Activated CD8-positive, alpha-beta memory T cell treated with anti-CD3 and anti-CD28 coated beads for 24 hours (primary cell): ENCODE data around the gene TRAP1.
"Not testable (repeated sequence)": the region's sequence is repeated elsewhere in the genome, so short reads cannot be mapped to it uniquely, and the experiment has no call there.

ENCODE experiments used
- DNase-seq: peaks from one replicate; pipeline ENCODE4 v3.0.0-alpha.2; 2020

TRAP1 gene

DNA sequence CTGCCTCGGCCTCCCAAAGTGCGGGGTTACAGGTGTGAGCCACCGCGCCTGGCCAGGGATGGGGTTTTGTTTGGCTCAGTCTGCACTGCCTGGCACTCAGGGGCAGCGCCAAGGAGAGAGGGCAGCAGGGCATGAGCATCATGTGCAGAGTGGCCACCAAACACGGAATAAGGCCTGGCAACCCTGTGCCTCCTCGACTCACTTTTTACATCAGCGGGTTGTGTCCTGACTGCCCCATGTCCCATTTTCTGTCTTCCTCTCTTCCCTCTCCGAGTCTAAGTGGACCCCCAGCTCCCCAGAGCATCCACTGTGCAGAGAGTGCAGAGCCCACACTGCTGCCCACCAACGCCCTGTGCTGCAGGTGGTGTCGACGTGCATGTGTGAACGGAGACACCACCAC is 18.2 kb upstream of the TRAP1 start:
- no peak for DNase-seq

DNA sequence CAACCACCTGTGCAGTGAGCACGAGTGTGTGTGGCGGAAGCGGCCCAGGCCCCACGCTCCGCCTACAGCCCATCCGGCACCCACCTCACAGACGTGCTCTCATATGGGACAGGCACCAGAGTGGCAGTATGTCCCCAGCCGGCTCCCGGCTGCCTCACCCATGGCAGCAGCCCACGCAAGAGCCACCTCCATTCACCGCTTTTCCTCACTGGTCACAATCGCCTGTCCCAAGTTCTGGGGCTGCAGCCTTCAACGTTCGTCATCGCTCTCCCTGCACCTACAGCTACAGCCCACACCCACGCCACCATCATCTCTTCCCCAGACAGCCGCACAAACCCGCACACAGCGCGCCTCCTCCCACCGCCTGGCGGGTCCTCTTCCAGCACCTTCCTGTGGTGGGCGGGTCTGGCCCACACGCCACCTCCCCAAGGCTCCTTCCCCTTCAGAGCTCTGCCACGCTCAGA is 17.5 kb upstream of the TRAP1 start:
- DNase-seq: no peak

DNA sequence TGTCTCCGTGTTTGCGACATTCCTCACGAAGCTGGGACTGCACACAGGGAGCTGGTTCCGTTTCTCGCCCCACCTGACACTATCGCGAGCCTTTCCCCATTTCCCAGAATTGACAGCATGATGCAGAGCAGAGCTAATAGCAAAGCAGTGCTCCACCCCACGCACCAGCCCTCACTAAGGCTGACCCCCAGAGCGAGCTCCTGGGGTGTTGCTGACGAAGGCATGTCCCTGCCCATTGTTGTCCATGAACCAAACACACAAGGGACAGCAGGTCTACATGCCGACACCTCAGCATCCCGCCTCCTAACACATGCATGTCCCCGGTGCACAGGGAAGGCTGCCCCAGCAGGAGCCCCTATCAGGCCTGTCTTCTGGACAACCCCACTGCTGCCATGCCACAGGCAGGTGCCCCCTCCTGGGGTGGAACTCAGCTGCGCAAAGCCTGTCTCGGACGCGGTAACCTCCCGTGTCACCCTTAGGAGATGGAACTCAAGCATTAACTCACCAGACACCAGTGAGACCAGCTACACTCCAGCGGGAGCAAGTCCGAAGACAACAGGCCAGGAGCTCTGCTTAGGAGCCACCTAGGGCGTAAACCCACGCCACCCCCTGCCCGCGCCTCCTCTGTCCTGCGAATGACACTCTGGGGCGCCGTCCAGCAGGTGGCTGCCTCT is 16.9 kb upstream of the TRAP1 start:
- DNase-seq: no peak

DNA sequence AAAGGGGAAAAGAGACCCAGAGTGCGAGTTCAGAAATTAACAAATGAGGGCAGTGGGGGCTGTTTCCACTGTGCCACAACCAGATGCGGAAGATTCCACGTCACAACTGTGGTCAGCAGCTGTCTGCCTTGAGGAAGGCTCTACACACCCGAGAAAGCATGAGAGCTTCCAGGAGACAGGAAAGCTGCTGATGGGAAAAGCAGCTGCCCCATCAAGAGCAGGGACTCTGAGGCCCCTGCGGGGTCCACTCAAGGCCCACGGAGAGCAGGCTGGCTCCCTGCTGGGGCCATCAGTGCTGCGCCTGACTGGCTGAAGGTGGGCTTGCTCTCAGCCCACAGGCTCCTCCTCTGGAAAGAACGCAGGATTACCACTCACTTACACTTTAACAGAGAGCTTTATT is 14.8 kb upstream of the TRAP1 start:
- no peak for DNase-seq

DNA sequence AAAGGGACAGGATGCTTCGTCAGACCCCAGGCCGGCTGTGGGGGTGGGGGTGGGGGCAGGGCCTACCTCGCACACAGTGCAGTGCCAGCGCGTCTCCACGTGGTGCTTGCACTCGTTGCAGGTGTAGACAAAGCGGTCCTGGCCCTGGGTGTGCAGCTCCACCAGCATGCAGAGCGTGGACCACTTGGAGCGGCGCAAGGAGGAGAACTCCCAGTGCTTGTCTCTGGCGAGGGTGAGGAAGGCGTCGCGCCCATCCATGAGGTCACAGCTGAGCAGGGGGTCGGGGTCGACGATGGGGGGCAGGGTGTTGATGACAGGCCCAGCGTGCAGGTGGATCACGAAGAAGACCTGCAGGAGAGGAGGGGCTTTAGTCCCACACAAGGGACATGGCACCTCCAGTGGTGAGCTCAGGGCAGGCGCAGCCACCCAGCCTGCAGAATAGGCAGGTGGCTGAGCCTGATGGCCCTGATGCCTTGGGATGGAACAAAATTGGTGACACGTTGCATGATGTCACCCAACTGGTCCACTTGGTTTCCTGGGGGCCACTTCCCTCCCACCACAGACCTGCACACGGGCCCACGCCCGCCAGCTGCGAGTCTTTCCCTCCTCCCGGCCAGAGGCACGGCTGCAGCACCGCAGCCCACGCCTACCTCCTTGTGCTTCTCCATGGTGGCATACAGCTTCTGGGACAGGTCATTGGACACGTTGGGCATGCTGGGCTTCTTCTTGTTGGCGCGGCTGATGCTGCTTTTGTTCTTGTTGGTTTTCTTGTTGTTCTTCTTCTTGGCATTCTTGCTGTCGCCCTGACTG is 14.0 kb upstream of the TRAP1 start:
- no peak for DNase-seq

DNA sequence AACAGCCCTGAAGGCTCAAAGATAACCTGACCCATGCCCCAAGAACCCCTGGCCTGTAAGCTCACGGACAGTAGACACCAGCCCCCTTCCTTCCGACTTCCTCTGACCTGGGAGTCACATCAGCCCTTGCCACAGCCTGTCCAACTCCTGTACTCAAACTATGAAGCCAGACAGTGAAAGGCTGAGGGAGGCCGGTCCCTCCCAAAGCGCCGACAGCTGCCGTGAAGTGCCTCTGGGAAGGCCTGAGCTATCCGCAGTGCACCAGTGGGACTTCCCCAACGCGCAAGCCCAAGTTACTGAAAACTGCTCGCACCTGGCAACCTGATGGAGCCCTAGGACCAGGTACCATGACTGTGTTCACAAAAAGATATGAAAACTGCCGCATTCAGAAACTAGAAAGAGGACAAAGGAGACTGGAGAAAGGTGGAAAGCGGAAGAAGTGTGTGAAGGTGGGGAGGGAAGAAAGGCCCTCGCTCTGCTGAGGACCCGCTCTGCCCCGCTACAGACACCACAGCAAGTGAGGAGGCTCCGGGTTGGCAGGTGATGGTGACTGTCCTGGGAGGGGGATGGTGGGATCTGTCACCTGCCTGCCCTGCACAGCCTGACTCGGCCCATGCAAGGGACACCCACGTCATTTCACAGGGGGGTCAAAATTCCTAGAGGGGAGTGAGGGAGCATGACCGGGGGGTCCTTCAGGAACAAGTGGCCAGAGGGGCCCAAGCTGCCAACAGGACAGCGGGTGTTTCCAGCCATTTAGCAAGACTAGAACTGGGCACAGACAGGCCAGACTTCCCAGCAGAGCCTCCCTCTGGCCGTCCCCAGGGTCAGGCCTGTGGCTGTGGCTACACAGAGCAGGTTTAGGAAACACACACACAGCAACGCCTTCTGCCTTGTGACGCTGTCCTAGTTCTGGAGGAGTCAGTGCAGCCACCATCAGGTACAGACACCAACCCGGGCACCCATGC is 13.1 kb upstream of the TRAP1 start:
- no peak for DNase-seq

DNA sequence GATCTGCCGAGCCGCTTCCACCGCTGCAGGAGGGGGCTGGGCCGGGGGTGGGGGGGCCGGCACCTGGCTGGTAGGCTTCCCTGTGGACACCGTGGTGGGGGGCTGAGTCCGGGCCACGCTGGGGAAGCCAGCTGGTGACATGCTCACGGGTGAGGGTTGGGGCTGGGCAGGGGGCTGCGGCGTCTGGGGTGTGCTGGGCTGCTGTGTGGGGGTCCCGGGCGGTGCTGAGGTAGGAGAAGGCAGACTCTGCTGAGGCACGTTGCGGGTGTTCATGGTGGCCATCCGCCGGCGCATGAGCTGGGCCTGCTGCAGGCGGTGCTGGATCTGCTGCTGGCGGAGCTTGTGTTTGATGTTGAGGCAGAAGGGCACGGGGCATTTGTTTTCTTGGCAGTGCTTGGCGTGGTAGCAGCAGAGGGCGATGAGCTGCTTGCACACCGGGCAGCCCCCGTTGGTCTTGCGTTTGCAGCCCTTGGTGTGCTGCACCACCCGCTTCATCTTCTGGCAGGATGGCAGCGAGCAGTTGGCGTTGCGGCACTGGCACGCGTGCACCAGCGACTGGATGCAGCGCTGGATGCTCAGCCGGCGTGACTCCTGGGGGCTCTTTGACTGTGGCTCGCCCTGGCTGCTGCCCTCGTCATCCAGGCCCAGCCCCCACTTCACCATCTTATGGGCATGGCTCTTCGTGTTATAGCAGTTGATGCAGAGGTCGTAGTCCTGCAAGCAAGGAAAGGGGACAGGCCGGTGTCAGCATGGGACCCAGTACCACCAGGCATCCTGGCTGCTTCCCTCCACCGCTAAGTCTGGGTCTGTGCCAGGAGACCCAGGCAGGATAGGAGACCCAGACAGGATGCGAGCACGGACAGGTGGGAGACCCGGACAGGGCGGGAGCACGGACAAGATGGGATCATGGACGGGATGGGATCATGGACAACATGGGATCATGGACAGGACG is 12.1 kb upstream of the TRAP1 start:
- no peak for DNase-seq

DNA sequence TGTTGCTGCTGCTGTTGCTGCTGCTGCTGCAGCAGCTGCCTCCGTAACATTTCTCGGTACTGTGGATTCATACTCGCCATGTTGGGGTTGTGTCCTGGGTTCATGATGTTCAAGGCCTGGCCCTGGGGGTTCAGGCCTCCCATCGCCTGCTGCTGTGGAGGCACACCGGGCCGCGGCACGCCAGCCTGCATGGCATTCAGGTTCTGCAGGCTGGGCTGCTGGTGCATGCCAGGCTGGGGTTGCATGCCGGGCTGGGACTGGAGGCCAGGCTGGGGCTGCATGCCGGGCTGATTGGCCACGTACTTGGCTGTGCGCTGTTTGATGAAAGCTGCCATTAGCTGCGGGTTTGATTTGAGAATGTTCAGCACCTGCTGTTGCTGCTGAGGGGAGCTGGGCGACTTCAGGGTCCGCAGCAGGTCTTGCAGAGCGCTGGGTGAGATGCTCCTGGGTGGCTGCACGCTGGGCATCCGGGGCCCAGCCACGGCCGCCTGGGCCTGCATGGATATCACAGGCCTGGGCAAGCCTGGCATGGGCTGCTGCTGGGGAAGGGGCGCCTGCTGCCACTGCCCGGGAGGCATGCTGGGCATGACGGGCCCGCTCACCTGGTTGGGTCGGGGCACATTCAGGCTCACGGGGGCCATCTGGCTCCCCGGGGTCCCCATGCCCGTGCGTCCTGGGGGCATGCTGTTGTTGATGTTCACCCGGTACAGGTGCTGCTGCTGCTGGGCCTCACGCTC is 11.3 kb upstream of the TRAP1 start:
- no peak for DNase-seq

DNA sequence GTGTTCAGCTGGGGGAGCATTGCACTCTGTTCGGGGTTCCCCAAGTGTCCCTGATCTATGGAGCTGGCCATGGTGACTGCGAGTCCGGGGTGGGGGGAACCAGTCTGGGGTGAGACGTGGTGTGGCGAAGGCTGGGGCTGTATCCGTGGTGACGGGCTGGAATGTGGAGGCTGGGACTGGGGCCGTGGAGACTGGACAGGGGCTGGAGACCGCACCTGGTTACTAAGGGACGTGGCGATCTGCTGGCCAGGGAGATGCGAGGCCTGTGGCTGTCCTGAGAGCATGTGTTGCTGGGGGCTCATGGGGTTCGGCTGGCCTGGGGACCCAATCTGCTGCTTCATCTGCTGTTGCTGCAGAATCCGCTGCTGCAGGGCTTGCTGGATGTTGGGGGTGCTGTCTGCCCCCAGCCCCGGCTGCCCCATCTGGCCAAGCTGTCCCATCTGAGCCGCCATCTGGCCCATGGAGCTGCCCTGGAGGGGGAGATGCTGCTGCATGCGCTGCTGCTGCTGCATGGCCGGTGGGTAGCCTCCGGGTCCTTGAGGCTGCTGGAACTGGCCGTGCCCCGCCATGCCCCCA is 10.6 kb upstream of the TRAP1 start:
- DNase-seq: no peak

DNA sequence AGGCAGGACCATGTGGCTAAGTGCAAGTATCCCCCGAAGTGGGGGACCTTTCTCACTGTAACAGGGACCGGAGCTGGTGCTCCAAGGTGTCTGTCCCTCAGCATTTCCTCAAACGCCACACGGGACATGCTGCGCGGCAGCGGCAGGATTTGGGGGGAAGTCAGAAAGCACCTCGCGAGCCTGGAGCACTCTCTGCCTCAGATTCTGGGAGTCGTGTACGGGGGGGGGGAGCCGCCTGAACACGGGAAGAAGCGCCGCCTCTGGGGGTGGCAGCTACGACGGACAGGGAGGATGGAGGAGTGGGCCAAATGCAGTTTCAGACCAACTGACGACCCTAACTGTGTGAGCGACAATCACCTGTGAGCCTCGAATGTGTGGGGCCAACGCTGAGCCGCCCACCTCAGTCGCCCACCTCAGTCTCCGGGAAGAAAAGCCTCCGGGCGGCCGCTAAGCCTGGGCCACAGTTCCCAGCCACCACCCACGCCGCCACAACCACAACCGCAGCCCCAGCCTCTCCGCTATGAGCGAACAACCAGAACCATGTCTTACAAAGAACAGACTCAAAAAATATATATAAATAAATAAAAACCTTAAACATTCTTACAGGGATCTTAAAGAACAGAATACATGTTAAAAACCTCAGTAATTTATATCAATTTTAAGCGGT is 8.8 kb upstream of the TRAP1 start:
- no peak for DNase-seq

DNA sequence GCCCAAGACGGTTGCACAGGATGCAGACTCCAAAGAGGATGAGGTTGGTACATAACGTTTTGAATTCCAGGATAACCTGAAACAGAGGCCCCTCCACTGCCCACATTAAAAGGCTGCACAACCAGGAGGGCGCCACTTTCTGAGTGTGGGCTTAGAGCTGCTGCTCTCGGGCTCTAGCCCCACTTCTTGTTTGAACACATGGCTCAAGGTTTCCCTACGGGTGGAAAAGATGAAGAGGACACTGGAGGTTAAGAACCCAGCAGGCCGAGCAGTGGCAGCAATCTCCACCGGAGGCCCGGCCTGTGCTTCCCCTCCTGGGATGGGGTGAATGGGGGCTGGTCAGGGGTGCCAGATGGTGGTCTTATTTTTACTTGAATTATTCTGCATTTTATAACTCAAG is 8.0 kb upstream of the TRAP1 start:
- DNase-seq: no peak

DNA sequence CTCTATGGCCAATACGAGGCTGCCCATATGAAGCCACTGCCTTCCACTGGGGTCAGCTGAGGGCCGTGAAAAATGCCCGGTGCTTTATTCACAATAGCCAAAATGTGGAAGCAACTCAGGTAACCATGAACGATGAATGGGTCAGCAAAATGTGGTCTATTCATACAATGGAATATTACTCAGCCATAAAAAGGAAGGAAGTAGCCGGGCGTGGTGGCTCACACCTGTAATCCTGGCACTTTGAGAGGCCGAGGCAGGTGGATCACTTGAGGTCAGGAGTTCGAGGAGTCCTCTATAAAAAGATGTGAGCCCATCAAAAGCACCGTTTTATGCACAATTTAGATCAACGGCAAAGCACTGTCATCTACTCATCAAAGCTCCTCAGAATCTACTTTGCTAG is 5.2 kb upstream of the TRAP1 start:
- DNase-seq: no peak

DNA sequence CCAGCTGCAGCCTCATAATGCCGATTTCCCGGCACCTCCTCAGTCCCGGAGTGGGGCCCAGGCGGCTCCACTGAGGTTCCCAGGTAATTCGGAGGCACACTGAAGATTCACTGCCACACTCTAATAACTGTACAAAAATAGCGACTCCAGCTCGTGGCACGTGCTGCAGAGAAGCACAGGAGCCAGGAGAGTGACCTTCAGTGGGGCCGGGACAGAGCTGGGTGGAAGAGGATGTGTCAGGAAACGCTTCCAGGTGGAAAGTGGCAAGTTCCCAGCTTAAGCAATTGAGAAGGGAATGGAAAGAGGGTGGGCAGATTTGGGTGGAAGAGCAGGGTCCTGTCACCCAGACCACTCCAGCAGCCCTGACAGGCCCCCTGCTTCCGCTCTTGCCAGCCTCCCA is 3.1 kb upstream of the TRAP1 start:
- no peak for DNase-seq

DNA sequence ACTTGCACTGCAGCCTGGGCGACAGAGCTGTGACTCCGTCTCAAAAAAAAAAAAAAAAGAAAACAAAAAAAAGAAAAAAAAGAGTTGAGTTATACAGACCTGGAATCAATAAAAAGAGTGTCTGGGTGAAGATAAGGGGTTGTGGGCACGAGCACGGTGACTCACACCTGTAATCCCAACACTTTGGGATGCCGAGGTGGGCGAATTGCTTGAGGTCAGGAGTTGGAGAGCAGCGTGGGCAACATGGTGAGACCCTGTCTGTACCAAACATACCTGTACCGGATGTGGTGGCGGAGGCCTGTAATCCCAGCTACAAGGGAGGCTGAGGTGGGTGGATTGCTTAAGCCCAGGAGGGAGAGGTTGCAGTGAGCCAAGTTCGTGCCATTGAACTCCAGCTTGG is 1.3 kb upstream of the TRAP1 start:
- no peak for DNase-seq

DNA sequence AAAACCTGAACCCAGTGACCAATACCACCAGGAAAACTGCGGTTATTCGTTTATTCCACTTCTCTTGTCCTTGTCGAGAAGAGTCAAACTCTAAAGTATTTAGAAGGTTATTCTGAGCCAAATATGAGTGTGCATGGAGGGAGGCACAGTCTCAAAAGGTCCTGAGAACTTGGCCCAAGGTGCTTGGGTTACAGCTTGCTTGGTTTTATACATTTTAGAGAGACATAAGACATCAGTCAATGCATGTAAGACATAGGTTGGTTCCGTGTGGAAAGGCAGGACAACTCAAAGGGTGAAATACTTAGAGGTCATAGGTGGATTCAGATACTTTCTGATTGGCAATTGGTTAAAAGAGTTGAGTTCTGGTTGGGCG is 681 bp upstream of the TRAP1 start:
- no peak for DNase-seq

DNA sequence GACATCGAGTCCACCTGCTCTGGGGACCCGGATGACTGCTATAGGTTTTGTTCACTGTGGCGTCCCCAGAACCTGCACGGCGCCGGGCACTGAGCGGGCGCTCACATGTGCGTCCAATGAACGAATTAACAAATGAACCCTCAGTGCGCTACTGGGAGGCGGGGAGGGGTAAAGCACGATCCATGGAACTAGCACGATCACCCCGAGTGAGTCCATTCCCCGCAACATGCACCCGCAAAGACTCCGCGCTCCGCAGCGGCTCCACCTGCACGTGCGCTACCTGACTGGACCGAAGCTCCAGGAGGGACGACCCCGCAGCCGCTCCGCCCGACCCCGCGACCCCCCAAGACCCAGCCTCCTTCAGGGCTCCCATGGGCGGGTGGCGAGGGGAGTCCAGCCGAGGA is 491 bp downstream of the TRAP1 start:
- no peak for DNase-seq

DNA sequence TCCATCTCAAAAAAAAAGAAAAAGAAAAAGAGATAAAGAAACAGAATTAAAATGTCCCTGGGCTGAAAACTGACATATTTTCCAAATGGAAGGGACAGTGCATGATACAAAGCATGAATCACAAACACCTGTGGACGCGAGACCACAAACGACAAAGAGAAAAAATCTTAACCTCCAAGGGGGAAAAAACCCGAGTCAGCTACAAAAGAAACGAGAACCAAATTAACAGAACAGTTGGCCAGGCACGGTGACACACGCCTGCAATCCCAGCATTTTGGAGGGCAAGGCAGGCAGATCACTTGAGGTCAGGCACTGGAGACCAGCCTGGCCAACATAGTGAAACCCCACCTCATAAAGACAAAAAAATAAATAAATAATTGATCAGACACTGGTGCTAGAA is 1.9 kb downstream of the TRAP1 start:
- DNase-seq: no peak

DNA sequence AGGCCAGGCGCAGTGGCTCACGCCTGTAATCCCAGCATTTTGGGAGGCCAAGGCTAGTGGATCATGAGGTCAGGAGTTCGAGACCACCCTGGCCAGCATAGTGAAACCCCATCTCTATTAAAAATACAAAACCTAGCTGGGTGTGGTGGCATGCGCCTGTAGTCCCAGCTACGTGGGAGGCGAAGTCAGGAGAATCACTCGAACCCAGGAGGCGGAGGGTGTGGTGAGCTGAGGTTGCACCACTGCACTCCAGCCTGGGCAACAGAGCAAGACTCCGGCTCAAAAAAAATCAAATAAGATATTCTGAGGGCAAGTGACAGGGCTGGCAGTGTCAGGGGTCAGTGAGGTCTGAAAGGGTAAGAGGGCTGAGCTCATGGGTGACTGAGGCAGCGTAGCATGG is 2.9 kb downstream of the TRAP1 start:
- DNase-seq: not testable (repeated sequence)

DNA sequence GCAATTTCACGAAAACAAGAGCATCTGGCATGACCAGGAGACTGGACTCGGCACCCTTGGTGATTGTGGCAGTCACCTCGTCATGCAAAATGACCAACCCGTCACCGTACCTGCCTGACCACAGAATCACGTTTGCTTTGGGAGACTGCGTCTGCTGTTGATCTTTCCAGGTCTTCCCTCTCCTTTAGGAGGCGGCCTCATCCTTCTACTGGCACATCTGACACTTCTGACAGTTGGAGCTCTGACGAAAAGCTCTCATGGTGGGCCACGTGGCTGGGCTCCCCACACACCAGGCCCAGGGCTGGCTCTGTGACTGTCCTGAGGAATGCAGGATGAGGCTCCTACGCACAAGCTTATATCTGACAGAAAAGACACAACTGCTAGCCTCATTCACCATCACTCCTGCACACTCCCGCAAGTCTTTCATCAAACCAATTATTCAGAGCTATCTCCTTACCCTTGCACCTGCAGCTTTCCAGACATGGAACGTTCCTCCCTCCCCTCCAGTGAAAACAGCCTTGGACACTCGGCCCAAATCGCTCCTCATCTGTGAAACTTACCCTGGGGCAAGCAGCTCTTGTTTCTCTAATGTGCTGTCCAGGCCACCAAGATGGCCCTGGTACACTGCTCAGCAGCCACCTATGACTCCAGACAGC is 3.6 kb downstream of the TRAP1 start:
- DNase-seq: no peak

DNA sequence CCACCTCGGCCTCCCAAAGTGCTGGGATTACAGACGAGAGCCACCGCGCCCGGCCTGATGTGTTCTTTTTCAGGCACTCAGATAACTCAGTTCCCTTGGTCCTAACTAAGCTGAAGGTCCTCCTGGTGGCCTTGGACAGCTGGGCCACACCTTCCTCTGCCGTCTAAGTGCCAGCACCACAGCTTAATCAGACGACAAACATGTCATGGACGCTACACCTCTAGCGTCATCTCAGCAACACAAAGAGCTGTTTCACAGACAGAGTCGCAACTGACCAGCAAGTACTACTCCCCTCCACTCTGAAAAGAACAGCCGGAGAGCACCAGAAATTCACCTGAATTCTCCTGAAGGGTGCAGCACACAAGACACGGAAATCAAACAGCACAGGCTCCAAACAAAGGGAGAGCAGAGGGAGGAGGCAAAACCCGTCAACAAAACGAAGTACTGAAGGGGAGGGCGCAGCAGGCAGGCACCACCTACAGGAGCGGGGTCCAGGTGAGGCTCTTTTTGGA is 4.4 kb downstream of the TRAP1 start:
- DNase-seq: no peak
